Measurements from ENCODE around the gene GALNT14. TPM values are rescaled to one million over a fixed set of nuclear protein-coding genes. Genes with fewer than 3 reads are reported as not detected.

The GALNT14 gene
- total RNA-seq, 2 donors from 2014 or later, result 0.53 to 0.76 TPM

DNA sequence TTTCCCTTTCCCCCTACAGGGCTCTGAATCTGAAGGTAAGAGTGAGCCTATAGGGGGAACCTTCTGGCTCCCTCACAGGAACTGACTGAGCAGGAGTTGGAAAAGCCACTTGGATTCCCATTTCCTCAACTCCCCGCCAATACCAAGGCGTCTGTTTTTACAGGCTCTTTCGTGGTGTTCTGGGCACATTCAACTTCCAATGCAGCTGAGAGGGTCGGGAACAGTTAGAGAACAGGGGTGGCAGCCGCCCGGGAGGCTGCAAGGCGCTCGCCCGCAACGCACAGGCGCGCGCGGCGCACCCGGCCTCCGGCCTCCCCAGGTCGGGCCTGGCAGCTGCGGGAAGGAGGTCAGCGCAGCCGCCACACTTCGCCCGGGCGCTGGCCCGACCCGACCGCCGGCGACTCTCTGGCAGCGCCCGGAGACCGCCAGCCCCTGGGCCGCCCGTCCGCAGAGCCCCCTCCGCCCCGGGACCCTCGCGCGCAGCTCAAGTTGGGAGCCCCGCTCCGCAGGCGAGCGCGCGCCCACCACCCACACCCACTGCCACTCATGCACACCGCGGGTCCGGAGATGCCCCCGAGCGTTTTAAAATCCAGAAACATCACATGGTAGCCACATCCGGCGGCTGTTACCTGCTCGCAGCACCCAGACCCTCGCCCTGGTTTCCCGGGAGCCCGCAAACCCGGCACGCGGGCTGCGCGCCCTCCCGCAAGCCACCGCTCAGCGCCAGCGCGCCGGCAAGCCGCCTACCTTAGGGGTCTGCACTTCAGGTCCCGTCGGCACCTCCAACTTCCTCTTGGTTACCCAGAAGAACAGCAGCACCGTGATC lies 816 bp downstream of the GALNT14 start:
- intact Hi-C loops (cut with DNase I), result no loop called here
- ATAC-seq (peak in 1 of 2 donors; percentile 30), DNase-seq (no peak)

DNA sequence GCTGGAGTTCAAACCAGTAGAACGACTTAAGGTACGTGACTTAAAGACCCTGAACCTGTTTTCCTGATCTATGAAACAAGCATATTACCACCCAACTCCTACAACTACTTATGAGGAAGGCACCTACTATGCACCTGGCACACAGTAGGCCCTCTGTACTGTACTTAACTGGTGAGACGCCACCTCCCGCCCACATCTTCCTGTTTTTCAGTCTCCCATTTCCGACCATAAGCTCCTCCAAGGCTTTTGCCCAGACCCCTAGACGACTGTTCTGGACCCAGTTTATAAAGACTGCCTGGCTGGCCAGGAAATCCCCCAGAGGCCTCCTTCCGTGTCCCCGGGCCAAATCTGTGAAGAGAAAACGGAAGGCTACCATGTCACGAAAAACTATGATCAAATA lies 1.5 kb downstream of the GALNT14 start:
- ATAC-seq, result no peak
- no peak for DNase-seq
- intact Hi-C loops (cut with DNase I), result no loop called here

DNA sequence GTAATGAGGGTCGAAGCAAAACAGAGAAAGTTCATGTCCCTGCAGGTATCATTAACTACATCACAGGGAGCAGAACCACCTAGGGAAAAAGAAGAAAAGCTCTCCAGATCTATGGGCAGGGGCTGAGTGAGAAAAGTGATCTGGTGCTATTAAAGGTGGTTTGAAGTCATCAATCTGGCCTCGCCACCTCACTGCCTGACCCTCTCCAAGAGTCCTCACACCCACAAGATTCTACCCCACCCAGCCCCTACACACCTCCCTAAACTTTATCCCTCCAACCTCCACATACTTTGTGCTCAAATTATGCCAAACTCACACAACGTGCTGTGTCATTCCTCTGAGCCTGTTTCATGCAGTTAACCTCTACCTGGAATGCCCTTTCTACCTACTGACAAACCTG lies 2.2 kb downstream of the GALNT14 start:
- ATAC-seq, result no peak
- intact Hi-C loops (cut with DNase I), result no loop called here
- DNase-seq, result no peak

DNA sequence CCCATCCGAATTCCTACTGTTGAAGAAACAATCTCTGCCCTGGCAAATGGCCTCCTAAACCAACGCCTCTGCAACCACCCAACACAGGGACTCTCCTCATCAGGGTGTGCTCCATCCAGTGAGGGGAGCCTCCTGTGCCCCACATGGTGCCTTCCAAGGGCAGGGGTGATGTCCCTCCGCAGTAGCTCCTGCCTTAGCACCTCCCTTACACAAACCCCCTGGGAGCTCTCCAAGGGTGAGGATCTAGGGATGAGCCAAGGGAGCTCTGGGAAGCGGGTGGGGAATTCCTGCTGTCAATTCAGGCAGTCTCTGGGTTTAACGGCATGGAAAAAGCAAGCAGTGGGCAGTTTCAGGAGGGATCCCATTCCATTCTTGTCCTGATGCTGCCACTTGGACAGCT lies 3.8 kb downstream of the GALNT14 start:
- intact Hi-C loops (cut with DNase I), result no loop called here
- no peak for DNase-seq
- no peak for ATAC-seq

DNA sequence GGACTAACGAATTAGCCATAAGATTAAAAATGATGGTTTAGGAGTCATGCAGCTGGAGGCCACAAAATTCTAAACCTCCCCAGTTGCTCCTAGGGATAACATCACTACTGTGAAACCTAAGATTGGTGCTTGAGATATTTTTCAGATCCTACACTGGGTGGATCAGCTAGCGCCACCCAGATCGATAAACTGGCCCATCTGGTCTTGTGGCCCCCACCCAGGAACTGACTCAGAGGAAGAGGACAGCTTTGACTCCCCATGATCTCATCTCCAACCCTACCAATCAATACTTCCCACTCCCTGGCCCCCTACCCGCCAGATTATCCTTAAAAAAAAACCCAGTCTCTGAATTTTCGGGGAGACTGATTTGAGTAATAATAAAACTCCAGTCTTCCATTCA lies 5.5 kb downstream of the GALNT14 start:
- DNase-seq (no peak), ATAC-seq (no peak)
- intact Hi-C loops (cut with DNase I), result no loop called here

DNA sequence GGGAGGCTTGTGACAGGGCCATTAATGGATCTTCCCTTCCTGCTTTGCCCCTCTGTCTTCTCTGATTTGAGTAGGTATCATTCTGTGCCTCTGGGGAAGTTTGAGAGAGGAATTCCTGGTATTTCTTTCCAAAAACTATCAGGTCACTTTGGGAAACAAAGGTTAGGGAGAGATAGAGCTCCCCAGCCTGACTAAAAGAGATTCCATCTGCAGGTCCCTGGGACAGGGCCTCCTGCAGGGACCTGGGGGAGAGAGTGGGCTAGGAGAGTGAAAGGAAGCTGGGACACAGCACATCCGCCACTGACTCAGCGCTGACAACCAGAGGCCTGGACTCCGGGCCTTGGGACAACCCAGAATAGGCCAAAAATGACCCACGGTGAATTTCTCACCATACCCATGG lies 6.4 kb downstream of the GALNT14 start:
- DNase-seq, result no peak
- intact Hi-C loops (cut with DNase I), result no loop called here
- ATAC-seq, result no peak

DNA sequence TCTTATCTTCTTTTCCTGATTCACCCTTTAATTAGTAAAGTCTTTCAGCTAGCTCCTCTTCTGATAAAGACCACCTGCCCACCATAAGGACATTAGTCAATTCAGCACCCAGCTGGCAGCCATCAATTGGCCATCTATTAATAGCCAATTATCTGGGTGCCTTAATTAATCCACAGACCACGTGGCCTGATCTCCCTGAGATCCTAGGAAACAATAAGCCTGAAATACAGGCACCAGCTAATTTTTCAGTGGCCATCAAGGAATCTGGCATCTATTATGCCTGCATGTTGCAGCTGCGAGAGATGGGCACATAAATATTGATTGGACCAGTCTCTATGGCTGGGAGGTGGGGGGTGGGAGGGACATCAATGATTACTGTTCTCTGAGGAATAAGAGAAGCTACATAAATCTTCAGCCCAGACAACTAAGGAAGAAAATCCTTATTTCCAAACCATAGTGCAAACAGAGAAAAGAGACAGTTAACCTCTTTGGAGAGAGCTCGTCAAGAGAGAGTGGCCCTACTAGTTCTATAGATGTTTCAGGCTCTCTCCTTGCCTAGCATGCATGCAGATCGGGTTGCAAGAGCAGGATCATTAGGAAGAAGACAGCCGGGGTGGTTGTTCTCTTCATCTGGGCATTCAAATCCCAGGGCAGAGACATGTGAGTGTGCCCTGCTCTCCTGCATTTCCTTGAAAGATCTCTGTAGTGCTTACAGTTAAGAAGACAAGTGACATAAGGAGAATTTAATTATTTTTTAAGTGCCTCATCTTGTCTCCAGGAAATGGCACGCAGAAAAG lies 8.7 kb downstream of the GALNT14 start:
- DNase-seq, result no peak
- intact Hi-C loops (cut with DNase I), result no loop called here

DNA sequence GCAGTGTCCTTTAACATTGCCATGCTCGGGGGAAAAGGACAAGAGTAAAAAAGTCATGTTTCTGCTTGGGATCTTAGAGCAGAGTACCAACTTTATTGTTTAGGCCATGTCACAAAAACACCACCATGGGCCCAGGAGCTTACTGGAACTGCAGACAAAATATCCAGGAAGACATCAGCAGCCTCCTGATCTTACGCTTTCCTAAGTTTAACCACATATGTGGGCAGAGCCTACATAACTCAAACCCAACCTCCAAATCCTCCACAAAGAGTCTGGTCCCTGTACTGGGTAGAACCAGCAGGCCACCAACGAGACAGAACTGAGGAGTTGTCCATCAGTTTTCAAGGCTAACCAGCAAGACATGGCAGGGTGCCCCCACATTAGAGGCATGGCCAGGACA lies 10.3 kb downstream of the GALNT14 start:
- intact Hi-C loops (cut with DNase I), result no loop called here
- no peak for DNase-seq
- ATAC-seq, result no peak

More for the DNA sequence above, 8.7 kb downstream of the GALNT14 start:
- no peak for ATAC-seq

DNA sequence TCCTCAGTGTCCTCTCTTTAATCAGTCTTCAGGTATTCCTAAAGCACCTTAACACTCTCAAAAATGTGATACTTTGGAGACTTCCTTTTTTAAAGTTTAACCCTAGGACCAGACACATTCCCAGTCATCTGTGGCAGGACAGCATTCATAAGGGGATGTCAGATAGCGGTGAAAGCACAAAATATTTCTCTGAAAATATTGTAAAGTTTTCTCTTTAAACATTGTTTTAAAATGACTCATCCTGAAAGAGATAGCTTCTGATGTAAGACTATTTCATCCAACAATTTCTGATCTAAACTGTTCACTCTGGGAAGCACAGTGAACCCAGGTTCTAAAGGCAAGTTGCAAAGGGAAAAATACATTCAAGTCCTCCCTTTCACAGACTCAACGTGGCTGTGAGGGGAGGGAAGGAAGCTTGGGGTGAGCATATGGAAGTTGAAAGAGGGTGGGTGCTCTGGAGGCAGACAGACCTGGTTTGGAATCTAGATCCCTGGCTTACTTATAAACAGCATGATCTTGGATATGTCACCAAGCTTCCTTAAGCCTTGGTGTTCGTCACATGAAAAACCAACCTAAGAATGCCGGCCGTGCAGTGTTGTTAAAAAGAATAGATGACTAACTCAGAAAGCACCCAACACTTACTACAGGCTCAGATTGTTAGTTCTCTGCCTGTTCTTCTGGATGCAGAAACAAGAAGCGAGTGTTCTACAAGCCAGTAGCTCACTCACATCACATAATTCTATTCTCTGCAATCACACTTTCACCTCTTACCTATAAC lies 12.1 kb downstream of the GALNT14 start:
- DNase-seq, result no peak
- intact Hi-C loops (cut with DNase I), result no loop called here
- no peak for ATAC-seq

DNA sequence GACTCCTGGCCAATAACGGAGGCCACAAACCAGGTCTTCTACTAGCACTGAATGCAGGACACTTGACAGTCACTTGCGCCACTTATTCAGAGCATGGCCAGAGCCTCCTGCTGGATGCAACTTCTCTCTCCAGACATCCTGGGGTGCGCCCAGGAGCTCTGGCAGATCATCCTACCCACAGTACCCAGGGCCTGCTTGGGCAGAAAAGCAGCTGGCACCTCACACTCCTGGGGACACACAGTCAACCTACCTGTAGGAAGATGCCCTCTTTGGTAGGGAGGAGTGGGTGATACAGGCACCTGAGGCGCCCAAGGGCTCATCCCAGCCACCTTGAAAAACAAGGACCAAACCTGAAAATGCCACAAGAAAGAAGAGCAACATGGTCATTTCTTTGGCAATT lies 13.3 kb downstream of the GALNT14 start:
- ATAC-seq (no peak), DNase-seq (no peak)
- intact Hi-C loops (cut with DNase I), result no loop called here

DNA sequence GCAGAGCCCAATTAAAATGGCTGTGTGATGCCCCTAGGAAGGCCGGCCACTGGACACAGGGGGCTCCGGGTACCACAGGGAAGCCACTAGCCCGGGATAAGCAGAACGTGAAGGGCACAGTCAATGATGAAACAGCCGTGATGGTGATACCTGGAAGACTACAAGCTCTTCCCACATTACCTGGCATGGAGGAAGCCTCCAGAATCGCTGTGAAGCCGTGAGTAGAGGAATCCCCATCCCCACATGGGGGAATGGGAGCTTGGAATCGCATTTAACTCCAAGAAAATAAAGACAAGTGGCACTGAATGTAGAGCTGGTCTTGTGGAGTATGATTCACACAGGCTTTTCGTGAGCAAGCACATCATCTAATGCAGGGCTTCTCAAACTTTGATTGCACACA lies 16.1 kb downstream of the GALNT14 start:
- intact Hi-C loops (cut with DNase I), result no loop called here
- ATAC-seq (no peak), DNase-seq (no peak)

DNA sequence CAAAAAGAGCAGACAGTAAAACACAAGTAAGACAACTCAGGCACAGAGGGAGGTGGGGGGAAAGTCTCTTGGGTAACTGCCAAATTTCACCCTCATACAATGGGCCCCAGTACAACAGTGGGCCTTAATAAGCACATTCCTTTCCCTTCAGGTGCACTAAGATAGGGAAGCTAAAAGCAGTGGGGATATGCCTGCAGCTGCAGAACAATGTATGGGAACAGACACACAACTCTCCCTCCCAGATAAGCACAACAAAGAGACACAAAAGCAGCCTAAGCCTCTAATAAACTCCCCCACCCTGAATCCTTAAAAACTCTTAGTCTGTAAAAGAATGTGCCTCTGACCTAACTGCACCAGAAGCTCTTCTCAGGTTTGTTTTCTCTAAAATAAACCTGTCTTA lies 24.5 kb downstream of the GALNT14 start:
- DNase-seq (no peak), ATAC-seq (no peak)
- intact Hi-C loops (cut with DNase I), result no loop called here

DNA sequence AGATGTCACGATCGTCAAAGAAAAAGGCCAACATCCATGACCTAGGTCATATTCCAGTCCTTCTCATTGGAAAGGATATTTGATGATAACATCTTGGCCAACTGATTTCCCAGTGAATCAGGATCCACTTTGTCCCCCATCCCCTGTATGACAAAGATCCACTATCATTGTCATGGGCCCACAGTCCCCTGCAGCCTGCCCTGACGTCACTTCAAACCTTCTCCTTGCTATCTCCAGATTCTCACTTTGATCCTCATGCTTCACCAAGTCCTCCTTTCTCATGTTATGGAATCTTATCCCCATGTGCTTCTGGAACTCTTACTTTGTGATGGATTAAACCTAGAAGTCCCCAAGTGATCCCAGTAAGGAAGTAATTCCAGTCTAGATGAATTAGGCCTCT lies 25.7 kb downstream of the GALNT14 start:
- intact Hi-C loops (cut with DNase I), result no loop called here
- ATAC-seq (no peak), DNase-seq (no peak)

DNA sequence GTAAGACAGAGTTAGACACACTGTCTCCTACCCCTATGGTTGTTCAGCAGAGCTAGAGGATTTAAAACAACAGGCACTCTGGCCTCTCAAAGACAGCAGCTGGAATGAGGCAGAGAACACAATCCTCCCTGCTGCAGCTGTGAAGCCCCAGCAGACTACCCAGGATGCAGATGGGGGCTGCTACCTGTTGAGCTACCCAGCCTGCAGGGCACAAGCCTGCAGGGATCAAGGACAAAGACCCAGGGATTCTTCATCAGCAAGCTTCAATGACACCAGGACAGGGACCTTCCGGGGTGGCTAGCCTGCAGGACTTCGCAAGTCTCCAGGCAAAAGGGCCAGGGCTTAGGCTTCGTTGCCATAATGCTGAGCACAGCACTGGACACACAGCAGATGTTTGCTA lies 27.2 kb downstream of the GALNT14 start:
- no peak for ATAC-seq
- no peak for DNase-seq
- intact Hi-C loops (cut with DNase I), result no loop called here

DNA sequence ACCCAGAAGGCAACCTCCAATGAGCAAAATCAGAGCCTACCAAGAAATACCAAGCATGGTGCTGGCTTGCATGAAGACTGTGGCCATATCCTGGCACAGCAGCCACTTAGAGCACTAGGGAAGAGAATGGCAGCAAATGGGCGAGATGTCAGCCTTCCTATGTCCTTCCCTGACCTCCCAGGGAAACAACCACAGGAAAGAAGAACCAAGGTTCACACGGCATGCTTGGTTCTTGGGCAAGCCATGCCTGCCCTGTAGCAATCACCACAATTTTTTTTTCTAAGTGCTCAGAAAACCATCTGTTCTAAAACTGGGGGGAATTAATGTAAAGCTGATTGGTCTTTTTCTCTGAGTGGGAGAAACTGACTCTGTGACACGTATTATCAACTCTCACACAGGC lies 27.8 kb downstream of the GALNT14 start:
- no peak for DNase-seq
- ATAC-seq, result no peak
- intact Hi-C loops (cut with DNase I), result no loop called here

DNA sequence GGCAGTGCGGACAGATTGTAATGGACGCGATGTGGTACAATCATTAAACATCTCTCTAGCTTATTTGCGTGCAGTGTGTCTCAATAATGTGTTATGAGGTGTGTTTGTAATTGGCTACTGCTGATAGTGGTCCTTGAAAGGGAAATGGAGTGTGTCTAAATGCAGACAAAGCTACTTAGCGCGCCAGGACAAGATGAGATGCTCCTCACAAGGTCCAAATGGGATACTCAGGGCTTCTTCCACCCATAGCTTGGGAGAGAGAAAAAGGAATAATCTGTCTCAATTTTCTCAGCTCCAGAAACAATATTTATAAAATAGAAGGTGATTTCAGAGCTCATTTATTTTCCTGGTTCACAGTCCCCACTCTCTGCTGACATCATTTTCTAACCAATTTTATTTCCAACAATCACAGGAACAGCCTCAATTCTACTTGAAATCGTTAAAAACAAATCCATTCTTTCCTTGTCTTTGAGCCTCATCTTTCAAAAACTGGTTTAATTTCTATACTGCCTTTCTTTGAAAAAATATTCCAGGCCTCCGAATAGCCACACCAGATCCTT lies 28.5 kb downstream of the GALNT14 start:
- intact Hi-C loops (cut with DNase I), result no loop called here
- ATAC-seq (no peak), DNase-seq (no peak)

DNA sequence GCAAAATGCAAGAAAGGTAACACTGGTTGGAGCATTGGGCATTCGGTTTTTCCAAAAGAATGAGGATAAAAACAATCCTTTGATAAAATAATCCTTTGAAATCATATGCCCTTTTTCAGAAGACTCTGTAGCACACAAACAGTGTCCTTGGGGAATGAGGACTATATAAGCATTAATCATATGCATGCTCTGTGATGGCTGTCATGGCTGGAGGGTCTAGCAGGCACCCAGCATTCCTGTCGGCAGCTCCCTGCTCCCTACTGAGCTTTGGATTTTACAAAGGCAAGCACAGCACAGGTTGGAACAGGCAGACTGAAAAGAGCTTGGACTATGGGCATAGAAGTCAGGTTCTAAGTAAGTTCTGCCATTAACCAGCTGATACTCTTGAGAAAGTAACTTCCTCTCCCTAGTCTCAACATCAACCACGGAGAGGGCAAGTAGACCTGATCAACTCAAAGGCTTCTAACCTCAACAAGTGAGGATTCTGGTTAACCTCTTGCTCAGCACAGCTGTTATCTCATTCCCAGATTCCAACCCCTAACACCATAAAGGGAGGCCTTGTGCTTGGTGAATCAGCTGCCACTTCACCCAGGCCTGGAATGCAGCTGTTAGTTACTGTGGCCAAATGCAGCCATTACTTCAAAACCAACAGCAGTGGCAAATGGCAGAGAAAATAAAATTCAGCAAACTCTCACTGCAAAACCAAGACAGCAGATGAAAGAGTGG lies 29.5 kb downstream of the GALNT14 start:
- DNase-seq (no peak), ATAC-seq (no peak)
- intact Hi-C loops (cut with DNase I), result no loop called here

DNA sequence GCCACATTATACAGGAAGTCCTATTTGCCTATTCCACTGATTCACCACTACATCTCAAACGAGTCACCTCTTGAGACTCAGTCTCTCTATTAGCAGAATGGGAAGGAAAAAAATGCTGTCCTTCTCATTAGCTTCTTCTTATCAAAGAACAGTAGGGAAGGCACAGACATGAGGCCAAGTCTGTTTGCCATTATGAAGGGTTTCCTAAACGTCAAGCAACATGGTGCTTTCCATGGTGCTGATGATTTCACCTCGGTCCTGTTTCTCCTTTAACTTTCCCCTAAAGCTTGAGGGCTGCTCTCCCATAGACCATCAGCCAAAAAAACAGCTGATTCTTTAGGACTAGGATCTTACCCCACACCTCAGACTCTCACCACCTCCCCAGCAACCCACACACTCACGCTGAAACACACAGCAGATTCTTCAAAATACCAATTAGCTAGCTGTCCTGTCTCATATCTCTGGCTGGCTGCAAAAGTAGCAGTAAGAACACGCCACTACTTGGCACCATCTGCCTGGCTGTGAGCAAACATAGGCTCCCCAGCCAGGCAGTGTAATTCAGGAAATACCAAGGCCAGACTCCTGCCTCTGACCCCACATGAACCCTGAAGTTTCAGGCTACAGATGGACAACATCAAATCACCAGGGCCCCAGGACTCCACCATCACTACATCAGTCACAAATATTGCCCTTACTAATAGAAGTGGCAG lies 30.5 kb downstream of the GALNT14 start:
- no peak for ATAC-seq
- intact Hi-C loops (cut with DNase I), result no loop called here

More for the DNA sequence above, 30.5 kb downstream of the GALNT14 start:
- DNase-seq, result no peak
